HTERT RPE-1 (cell line): ENCODE results near the gene DAGLB.

Source experiments
- in situ Hi-C: fragments of 300-500 bp; cut with MboI; formaldehyde crosslinking; loops from 4 replicates; pipeline ENCODE4 v1.14.3; 2020; ENCODE audit warnings: low sequenced_read_pairs

The DAGLB gene, protein sequence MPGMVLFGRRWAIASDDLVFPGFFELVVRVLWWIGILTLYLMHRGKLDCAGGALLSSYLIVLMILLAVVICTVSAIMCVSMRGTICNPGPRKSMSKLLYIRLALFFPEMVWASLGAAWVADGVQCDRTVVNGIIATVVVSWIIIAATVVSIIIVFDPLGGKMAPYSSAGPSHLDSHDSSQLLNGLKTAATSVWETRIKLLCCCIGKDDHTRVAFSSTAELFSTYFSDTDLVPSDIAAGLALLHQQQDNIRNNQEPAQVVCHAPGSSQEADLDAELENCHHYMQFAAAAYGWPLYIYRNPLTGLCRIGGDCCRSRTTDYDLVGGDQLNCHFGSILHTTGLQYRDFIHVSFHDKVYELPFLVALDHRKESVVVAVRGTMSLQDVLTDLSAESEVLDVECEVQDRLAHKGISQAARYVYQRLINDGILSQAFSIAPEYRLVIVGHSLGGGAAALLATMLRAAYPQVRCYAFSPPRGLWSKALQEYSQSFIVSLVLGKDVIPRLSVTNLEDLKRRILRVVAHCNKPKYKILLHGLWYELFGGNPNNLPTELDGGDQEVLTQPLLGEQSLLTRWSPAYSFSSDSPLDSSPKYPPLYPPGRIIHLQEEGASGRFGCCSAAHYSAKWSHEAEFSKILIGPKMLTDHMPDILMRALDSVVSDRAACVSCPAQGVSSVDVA

DNA sequence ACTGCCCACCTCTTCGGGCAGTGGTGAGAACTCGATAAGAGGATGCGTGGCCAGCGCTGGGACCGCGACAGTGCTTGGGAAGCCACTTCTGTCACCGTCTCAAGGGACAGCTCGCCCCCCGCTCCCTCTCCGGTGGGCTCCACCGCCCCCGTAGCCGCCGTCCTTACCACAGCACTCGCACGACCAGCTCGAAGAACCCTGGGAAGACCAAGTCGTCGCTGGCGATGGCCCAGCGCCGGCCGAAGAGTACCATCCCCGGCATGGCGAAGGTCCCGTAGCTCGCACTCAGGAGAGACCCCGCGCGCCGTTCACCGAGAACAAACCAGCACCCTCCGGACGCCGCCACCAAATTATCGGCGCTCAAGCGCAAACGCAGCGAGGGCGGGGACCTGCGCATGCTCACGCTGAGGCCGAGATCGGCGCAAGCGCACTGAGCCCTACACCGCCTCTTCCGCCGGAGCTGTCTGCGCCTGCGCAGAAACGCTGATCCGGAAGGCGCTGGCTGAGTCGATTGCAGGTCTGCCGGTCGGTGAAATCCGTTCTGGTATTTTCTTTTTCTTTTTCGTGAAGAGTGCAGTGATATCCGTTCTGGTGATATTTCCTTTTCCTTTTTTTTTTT lies at the start of gene DAGLB:
Gene DAGLB (minus strand): TSS at position 374 of the 619 bp plus-strand sequence. CDS start 112 bp downstream, at position 262.
- in situ Hi-C loops = no loop called here

- in situ Hi-C loops = no loop called here
Measured at GRCh38 chr7:6497637-6497905, 49.8 kb upstream of the DAGLB start.

GRCh38 chr7:6496842-6497636 lies 49.3 kb upstream of the DAGLB start:
- in situ Hi-C loops = no loop called here

GRCh38 chr7:6495597-6496262 lies 48.0 kb upstream of the DAGLB start:
- in situ Hi-C loops = no loop called here

GRCh38 chr7:6494365-6494764 lies 46.6 kb upstream of the DAGLB start:
- in situ Hi-C loops = no loop called here

DNA sequence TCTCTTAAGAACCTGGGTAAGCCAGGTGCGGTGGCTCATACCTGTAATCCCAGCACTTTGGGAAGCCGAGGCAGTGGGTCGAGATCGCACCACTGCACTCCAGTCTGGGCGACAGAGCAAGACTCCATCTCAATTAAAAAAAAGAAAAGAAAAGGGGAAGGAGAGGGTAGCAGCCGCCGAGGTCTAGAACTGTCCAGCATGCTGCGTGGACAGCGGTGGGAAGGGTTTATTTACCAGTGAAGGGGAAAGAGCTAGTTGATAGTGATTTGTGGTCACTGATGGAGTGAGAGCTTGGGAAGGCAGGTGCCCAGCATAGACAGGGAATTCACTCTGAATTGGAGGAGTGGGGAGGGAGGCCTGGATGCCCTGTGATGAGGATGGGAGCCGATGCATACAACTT lies 43.4 kb upstream of the DAGLB start:
- in situ Hi-C loops = no loop called here

DNA sequence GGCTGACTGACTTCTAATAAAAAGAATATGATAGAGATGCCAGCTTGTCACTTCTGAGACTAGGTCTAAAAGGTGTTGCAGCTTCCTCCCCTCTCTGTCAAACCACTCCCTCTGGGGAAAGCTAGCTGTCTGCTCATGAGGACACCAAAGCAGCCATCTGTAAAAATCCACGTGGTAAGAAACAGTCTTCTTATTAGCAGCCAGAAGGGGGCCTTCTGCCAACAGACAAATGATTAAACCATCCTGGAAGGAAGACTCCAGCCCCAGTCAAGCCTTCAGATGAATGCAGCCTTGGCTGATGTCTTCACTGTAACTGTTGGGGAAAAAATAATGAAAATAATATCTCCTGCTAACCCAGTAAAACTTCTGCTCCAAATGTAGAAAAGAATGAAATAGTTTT lies 41.9 kb upstream of the DAGLB start:
- in situ Hi-C loops = no loop called here

DNA sequence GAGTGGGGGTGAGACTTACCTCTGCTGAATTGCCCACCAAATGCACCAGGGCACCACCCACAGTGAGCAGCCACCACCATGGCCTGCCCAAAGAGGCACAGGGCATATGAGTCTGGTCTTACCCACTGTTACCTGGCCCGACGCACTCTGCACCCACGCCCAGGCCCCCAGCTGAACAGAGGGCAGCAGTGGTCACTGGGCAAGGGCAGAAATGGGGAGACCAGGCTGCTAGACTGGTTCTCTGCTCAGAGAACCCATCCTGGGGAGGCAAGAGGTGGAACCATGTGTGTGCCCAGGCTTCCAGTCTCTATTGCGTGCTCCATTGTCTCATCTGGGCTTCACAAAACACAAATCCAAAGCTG lies 39.4 kb upstream of the DAGLB start:
- in situ Hi-C loops = no loop called here

- in situ Hi-C loops = no loop called here
Measured at GRCh38 chr7:6486438-6487183, 38.9 kb upstream of the DAGLB start.

DNA sequence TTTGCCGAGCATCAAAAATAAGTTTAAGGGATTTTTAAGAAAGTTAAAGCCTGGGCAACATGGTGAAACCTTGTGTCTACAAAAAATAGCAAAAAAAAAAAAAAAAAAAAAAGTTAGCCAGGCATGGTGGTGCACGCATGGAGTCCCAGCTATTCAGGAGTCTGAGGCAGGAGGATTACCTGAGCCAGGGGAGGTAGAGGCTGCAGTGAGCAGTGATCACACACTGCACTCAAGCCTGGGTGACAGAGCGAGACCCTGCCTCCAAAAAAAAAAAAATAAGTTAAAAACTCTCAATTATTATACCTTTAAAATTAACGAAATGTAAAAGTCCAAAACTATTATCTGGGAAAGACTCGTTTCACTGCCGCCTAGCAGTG lies 35.0 kb upstream of the DAGLB start:
- in situ Hi-C loops = no loop called here

- in situ Hi-C loops = no loop called here
Measured at GRCh38 chr7:6482307-6482706, 34.6 kb upstream of the DAGLB start.

DNA sequence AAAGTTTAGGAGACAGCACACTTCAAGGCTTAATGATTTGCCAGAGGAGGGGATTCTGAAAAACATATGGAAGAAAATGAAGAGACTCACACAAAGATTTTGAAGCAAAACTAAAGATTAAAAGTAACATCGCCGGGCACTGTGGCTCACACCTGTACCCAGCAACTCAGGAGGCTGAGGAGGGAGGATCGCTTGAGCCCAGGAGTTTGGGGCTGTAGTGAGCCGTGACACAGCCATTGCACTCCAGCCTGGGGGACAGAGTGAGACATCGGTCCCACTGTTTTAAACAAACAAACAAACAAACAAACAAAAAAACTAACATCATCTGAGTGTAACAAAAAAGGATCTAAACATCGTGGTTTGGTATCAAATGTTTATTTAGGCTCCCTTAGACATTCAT lies 33.7 kb upstream of the DAGLB start:
- in situ Hi-C loops = no loop called here

GRCh38 chr7:6480323-6480660 lies 32.5 kb upstream of the DAGLB start:
- in situ Hi-C loops = no loop called here

DNA sequence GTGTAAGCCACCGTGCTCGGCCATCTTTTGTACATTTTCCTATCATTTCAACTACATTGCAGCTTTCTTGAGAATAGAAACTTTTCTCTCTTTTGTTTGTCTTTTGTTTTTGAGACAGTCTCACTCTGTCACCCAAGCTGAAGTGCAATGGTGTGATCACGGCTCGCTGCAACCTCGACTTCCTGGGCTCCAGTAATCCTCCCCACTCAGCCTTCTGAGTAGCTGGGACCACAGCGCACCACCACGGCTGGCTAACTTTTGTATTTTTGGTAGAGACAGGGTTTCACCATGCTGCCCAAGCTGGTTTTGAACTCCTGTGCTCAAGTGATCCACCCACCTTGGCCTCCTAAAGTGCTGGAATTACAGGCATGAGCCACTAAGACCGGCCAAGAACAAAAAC lies 31.3 kb upstream of the DAGLB start:
- in situ Hi-C loops = no loop called here

GRCh38 chr7:6478186-6478585 lies 30.4 kb upstream of the DAGLB start:
- in situ Hi-C loops = no loop called here

DNA sequence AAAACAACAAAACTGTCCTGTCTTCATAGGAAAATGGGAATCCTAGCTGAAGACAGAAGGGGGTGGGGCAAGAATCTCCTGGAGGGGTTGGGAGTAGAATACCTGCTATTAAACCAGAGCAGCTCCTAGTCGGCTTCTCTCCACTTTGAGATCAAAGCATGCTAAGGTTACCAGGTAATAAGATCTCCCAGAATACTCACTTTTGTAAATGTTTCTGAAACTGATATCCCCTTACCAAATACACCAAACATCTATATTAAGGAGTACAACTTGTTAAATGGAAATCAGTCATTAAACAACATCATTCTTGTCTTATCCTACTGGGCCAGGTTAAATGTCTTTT lies 29.5 kb upstream of the DAGLB start:
- in situ Hi-C loops = no loop called here

- in situ Hi-C loops = no loop called here
Measured at GRCh38 chr7:6476596-6477317, 29.0 kb upstream of the DAGLB start.

GRCh38 chr7:6475433-6476186 lies 27.9 kb upstream of the DAGLB start:
- in situ Hi-C loops = no loop called here

DNA sequence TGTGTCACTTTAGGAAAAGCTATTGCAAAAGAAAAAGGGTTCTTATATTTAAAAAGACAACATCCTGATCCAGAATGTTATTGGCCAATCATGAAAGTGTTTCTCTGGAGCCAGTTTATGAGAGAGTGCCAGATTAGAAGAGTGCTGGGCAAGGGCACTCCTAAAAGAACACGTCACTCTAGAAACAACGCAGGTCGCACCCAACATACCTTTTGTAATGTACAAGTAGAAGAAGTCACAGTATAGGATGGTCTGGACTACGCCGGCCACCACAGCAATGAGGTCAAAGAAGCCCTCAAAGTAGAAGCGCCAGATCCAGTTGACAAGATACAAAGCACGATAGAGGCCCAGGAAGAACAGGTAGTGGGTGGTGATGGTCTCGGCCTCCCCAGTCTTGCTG lies 18.1 kb upstream of the DAGLB start:
- in situ Hi-C loops = no loop called here
